HepG2 (cell line): Measurements from ENCODE around the gene DHRS13. TPM values are rescaled to one million over a fixed set of nuclear protein-coding genes. Genes with fewer than 3 reads are reported as not detected.

Source experiments
- ASH2L ChIP-seq: fragments of 300-600, 200-600 bp; sonication (generic); IDR thresholded peaks from 2 replicates; pipeline ENCODE4 v1.7.0; 2017; ENCODE audit warnings: low read depth, mild to moderate bottlenecking, moderate library complexity, mixed read lengths, low read length; ENCODE audit not compliant: insufficient read length
- BRF2 ChIP-seq: sonication (generic); formaldehyde crosslinking; IDR thresholded peaks from 2 replicates; pipeline ENCODE4 v1.8.1; 2022; ENCODE audit warnings: mild to moderate bottlenecking, missing genetic modification reagents
- EEA1 ChIP-seq: sonication (generic); formaldehyde crosslinking; IDR thresholded peaks from 2 replicates; pipeline ENCODE4 v1.5.1; 2020; ENCODE audit warnings: mild to moderate bottlenecking, missing genetic modification reagents, borderline replicate concordance
- GMEB1 ChIP-seq: sonication (generic); formaldehyde crosslinking; IDR thresholded peaks from 2 replicates; pipeline ENCODE4 v1.5.1; 2020; ENCODE audit warnings: missing genetic modification reagents, mild to moderate bottlenecking, borderline replicate concordance
- NFRKB ChIP-seq: fragments of 450-650 bp; IDR thresholded peaks from 2 replicates; pipeline ENCODE4 v1.6.1; 2017
- RBFOX2 ChIP-seq: fragments of 200-400 bp; formaldehyde crosslinking; IDR thresholded peaks from 2 replicates; pipeline ENCODE4 v1.6.1; 2017; ENCODE audit warnings: low read depth, mild to moderate bottlenecking, low read length
- ZNF362 ChIP-seq: sonication (generic); formaldehyde crosslinking; IDR thresholded peaks from 2 replicates; pipeline ENCODE4 v1.4.0; 2020; ENCODE audit warnings: missing genetic modification reagents, mild to moderate bottlenecking, borderline replicate concordance
- ZNF687 ChIP-seq: sonication (generic); formaldehyde crosslinking; IDR thresholded peaks from 2 replicates; pipeline ENCODE4 v1.5.1; 2020; ENCODE audit warnings: mild to moderate bottlenecking, missing genetic modification reagents, moderate library complexity
- ZNF713 ChIP-seq: sonication (generic); formaldehyde crosslinking; IDR thresholded peaks from 2 replicates; pipeline ENCODE4 v1.4.0; 2020; ENCODE audit warnings: mild to moderate bottlenecking, missing genetic modification reagents
- polyA plus RNA-seq, 8 experiments: library from polyadenylated mRNA; depleted of rRNA in 3 of 8; stranded (reverse) in 7 of 8; unstranded in 1 of 8; fragments of >200 nt; fragmentation: Illumina TruSeq in 4 of 8; extraction: Trizol in 4 of 8; gene quantifications; 2 replicates each; pipeline versions ENCODE4 v1.2.1 to v1.2.3, GENCODE V29; 2011 to 2016; ENCODE audit warnings: low read depth in 4 of 8, missing spikeins in 1 of 8, mixed read lengths in 1 of 8; ENCODE audit not compliant: insufficient read depth in 1 of 8
- total RNA-seq, 5 experiments: library from RNA; depleted of rRNA; stranded (reverse); fragments of >200 nt; fragmentation: Illumina TruSeq; extraction: Trizol; gene quantifications; 2 replicates each; pipeline ENCODE4 v1.2.3, GENCODE V29; 2016; ENCODE audit warnings: low read depth in 1 of 5
- TF ChIP-seq, protein P1 (sequence below): sonication (generic); formaldehyde crosslinking; IDR thresholded peaks from 2 replicates; pipeline ENCODE4 v1.4.0; 2020; ENCODE audit warnings: missing genetic modification reagents
- TF ChIP-seq, protein P2 (sequence below): sonication (generic); formaldehyde crosslinking; conservative IDR thresholded peaks from 2 replicates; pipeline ENCODE4 v1.5.0; 2020; ENCODE audit warnings: missing genetic modification reagents

DHRS13 gene
- total and polyA plus RNA-seq, 2 of the 13 experiments (the other 11 are each of a cell fraction or from before 2014, with no cell fraction given) = 11.8 to 12.6 TPM

- no peak for TF ChIP-seq ASH2L
- TF ChIP-seq ZNF687 = peak; percentile 10
- no peak for TF ChIP-seq NFRKB
- no peak for TF ChIP-seq BRF2 (CRISPR knock-in tag)
- TF ChIP-seq RBFOX2 = peak; percentile 18
- no peak for TF ChIP-seq ZNF362 (CRISPR knock-in tag)
- no peak for TF ChIP-seq GMEB1
- no peak for TF ChIP-seq EEA1 (CRISPR knock-in tag)
- TF ChIP-seq, protein P1, sequence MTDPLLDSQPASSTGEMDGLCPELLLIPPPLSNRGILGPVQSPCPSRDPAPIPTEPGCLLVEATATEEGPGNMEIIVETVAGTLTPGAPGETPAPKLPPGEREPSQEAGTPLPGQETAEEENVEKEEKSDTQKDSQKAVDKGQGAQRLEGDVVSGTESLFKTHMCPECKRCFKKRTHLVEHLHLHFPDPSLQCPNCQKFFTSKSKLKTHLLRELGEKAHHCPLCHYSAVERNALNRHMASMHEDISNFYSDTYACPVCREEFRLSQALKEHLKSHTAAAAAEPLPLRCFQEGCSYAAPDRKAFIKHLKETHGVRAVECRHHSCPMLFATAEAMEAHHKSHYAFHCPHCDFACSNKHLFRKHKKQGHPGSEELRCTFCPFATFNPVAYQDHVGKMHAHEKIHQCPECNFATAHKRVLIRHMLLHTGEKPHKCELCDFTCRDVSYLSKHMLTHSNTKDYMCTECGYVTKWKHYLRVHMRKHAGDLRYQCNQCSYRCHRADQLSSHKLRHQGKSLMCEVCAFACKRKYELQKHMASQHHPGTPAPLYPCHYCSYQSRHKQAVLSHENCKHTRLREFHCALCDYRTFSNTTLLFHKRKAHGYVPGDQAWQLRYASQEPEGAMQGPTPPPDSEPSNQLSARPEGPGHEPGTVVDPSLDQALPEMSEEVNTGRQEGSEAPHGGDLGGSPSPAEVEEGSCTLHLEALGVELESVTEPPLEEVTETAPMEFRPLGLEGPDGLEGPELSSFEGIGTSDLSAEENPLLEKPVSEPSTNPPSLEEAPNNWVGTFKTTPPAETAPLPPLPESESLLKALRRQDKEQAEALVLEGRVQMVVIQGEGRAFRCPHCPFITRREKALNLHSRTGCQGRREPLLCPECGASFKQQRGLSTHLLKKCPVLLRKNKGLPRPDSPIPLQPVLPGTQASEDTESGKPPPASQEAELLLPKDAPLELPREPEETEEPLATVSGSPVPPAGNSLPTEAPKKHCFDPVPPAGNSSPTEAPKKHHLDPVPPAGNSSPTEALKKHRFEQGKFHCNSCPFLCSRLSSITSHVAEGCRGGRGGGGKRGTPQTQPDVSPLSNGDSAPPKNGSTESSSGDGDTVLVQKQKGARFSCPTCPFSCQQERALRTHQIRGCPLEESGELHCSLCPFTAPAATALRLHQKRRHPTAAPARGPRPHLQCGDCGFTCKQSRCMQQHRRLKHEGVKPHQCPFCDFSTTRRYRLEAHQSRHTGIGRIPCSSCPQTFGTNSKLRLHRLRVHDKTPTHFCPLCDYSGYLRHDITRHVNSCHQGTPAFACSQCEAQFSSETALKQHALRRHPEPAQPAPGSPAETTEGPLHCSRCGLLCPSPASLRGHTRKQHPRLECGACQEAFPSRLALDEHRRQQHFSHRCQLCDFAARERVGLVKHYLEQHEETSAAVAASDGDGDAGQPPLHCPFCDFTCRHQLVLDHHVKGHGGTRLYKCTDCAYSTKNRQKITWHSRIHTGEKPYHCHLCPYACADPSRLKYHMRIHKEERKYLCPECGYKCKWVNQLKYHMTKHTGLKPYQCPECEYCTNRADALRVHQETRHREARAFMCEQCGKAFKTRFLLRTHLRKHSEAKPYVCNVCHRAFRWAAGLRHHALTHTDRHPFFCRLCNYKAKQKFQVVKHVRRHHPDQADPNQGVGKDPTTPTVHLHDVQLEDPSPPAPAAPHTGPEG (CRISPR knock-in tag) = no peak
- TF ChIP-seq, protein P2, sequence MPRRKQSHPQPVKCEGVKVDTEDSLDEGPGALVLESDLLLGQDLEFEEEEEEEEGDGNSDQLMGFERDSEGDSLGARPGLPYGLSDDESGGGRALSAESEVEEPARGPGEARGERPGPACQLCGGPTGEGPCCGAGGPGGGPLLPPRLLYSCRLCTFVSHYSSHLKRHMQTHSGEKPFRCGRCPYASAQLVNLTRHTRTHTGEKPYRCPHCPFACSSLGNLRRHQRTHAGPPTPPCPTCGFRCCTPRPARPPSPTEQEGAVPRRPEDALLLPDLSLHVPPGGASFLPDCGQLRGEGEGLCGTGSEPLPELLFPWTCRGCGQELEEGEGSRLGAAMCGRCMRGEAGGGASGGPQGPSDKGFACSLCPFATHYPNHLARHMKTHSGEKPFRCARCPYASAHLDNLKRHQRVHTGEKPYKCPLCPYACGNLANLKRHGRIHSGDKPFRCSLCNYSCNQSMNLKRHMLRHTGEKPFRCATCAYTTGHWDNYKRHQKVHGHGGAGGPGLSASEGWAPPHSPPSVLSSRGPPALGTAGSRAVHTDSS (CRISPR knock-in tag) = no peak
- TF ChIP-seq ZNF713 (CRISPR knock-in tag) = no peak
Measured at GRCh38 chr17:28897769-28898526, 4.9 kb downstream of the DHRS13 start (continued).
